DOHH2 (cell line): ENCODE measurements around the gene TCF3.

Experiments
- H3F3A ChIP-seq: fragments of 200-600 bp; sonication (generic), shearing (Covaris generic); 2 replicates; pipeline ENCODE4 v1.6.0; 2016; ENCODE audit warnings: antibody characterized with exemption, mild to moderate bottlenecking; ENCODE audit not compliant: control insufficient read depth, insufficient read depth
- H3K27ac ChIP-seq: fragments of 200-600 bp; sonication (generic); 2 replicates; pipeline ENCODE4 v1.5.1; 2014; ENCODE audit warnings: low read depth, mild to moderate bottlenecking, low read length, moderate library complexity
- H3K27me3 ChIP-seq: fragments of 200-600 bp; sonication (generic); 2 replicates; pipeline ENCODE4 v1.6.1; 2014; ENCODE audit warnings: mild to moderate bottlenecking, low read length, mixed read lengths; ENCODE audit not compliant: control insufficient read depth
- H3K36me3 ChIP-seq: fragments of 200-600 bp; sonication (generic); 2 replicates; pipeline ENCODE4 v1.6.1; 2014; ENCODE audit warnings: mild to moderate bottlenecking, low read length, moderate library complexity, mixed read lengths; ENCODE audit not compliant: control insufficient read depth
- H3K4me1 ChIP-seq: fragments of 200-600 bp; sonication (generic); 2 replicates; pipeline ENCODE4 v1.6.1; 2014; ENCODE audit warnings: mild to moderate bottlenecking, low read length, mixed read lengths; ENCODE audit not compliant: control insufficient read depth
- H3K4me2 ChIP-seq: fragments of 200-600 bp; sonication (generic); 2 replicates; pipeline ENCODE4 v1.6.0; 2014; ENCODE audit warnings: mild to moderate bottlenecking, low read length, moderate library complexity
- H3K4me3 ChIP-seq: fragments of 200-600 bp; sonication (generic); 2 replicates; pipeline ENCODE4 v1.5.1; 2014; ENCODE audit warnings: mild to moderate bottlenecking, low read length, mixed read lengths
- H3K79me2 ChIP-seq: fragments of 200-600 bp; sonication (generic); 2 replicates; pipeline ENCODE4 v1.6.1; 2014; ENCODE audit warnings: mild to moderate bottlenecking, low read length, mixed read lengths; ENCODE audit not compliant: control insufficient read depth
- H3K9me2 ChIP-seq: fragments of 200-600 bp; sonication (generic); replicated peaks from 2 replicates; pipeline ENCODE4 v1.6.1; 2014; ENCODE audit warnings: mild to moderate bottlenecking, low read length, mixed read lengths; ENCODE audit not compliant: control insufficient read depth
- H3K9me3 ChIP-seq: fragments of 200-600 bp; sonication (generic); 2 replicates; pipeline ENCODE4 v1.6.1; 2014; ENCODE audit warnings: antibody characterized with exemption, low read length, mixed read lengths; ENCODE audit not compliant: control insufficient read depth, insufficient read depth
- H4K20me1 ChIP-seq: fragments of 200-600 bp; sonication (generic); 2 replicates; pipeline ENCODE4 v1.6.0; 2014; ENCODE audit warnings: low read depth, mild to moderate bottlenecking, antibody characterized with exemption, low read length, moderate library complexity; ENCODE audit not compliant: control insufficient read depth, insufficient read depth
- EZH2phosphoT487 ChIP-seq: fragments of 200-600 bp; sonication (generic); IDR thresholded peaks from 2 replicates; pipeline ENCODE4 v1.6.1; 2017; ENCODE audit warnings: borderline replicate concordance, mild to moderate bottlenecking, antibody characterized with exemption, low read length, moderate library complexity, mixed read lengths
- TF ChIP-seq, protein P1 (sequence below): fragments of 200-600 bp; sonication (generic); IDR thresholded peaks from one replicate; pipeline ENCODE4 v1.5.1; 2014; ENCODE audit warnings: antibody characterized with exemption, mild to moderate bottlenecking, low read depth, low read length; ENCODE audit not compliant: poor library complexity, severe bottlenecking

TCF3 gene

DNA sequence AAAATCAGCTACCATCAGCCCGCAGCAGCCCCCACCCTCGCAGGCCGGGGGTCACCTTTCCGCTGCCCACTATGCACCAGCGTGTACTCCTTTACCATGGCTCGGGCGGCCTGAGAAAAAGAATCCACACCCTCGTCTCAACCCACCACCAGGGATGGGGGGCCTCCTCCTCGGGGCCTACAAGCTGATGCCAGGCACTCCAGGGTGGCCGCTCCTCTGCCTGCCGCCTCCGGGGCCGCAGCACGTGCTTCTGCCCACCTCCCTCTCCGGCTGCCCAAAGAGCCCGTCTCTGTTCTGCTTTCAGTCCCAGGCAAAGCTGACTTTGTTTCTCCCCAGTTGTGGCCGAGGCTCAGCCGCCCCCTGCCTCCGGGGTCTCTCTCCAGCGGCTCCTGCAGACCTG lies 73.2 kb downstream of the TCF3 start:
- Histone ChIP-seq H3K27me3 (no peaks in the 10 kb centered on the region), H4K20me1 (no peaks in the 10 kb centered on the region), H3K4me3 (no peak overlapping the region), H3K9me2 (no peaks in the 10 kb centered on the region), H3K79me2 (peaks cover 2% of the 10 kb centered on the region; the same call in 1 of the 2 replicates), H3K4me1 (no peaks in the 10 kb centered on the region), H3K36me3 (peaks cover 61% of the 10 kb centered on the region), H3K4me2 (no peak overlapping the region), H3K9me3 (no peaks in the 10 kb centered on the region), H3K27ac (no peak overlapping the region), H3F3A (no peaks in the 10 kb centered on the region)
- TF ChIP-seq EZH2phosphoT487, result no peak
- TF ChIP-seq, protein P1, sequence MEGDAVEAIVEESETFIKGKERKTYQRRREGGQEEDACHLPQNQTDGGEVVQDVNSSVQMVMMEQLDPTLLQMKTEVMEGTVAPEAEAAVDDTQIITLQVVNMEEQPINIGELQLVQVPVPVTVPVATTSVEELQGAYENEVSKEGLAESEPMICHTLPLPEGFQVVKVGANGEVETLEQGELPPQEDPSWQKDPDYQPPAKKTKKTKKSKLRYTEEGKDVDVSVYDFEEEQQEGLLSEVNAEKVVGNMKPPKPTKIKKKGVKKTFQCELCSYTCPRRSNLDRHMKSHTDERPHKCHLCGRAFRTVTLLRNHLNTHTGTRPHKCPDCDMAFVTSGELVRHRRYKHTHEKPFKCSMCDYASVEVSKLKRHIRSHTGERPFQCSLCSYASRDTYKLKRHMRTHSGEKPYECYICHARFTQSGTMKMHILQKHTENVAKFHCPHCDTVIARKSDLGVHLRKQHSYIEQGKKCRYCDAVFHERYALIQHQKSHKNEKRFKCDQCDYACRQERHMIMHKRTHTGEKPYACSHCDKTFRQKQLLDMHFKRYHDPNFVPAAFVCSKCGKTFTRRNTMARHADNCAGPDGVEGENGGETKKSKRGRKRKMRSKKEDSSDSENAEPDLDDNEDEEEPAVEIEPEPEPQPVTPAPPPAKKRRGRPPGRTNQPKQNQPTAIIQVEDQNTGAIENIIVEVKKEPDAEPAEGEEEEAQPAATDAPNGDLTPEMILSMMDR, result no peak

DNA sequence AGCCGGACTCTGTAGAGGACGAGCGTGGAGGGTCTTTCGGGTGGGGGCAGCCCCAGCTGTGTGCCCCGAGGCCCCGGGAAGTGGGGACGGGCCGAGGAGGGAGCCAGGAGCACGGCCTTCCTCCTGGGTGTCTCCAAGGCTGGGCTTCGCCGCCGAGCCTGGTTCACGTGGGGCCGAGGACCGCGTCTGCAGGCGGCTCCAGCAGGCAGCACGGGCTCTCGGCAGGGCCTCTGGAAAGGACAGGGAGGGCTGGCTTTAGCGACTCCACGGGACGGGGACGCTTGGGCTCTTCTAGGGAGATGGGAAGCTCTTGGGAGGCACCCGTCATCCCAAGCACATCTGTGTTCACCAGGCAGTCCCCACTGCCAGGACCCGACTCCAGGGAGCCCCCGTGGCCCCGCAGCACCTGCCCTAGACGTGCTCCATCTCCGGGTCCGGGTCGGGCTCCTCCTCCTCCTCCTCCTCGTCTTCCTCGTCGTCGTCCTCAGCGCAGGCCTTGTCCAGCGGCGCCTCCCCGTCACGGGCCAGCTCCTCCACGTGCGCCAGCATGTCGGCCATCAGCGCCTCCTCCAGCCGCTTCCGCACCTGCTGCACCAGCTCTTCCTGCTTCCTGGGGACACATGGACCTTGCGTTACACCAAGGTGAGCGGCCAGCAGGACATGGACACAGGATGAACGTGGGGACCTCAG lies 74.3 kb downstream of the TCF3 start:
- no peak for TF ChIP-seq EZH2phosphoT487
- TF ChIP-seq, protein P1, result no peak
- H3K79me2 ChIP-seq, result no peaks in the 10 kb centered on the region
- no peak overlapping the region for H3K27ac ChIP-seq
- H3K4me1 ChIP-seq, result no peaks in the 10 kb centered on the region
- H3F3A ChIP-seq, result peaks cover 4% of the 10 kb centered on the region; the same call in 1 of the 2 replicates
- peaks cover 57% of the 10 kb centered on the region for H3K36me3 ChIP-seq
- no peaks in the 10 kb centered on the region for H4K20me1 ChIP-seq
- H3K27me3 ChIP-seq, result no peaks in the 10 kb centered on the region
- H3K4me2 ChIP-seq, result no peak overlapping the region
- no peak overlapping the region for H3K4me3 ChIP-seq
- no peaks in the 10 kb centered on the region for H3K9me2 ChIP-seq
- H3K9me3 ChIP-seq, result no peaks in the 10 kb centered on the region

DNA sequence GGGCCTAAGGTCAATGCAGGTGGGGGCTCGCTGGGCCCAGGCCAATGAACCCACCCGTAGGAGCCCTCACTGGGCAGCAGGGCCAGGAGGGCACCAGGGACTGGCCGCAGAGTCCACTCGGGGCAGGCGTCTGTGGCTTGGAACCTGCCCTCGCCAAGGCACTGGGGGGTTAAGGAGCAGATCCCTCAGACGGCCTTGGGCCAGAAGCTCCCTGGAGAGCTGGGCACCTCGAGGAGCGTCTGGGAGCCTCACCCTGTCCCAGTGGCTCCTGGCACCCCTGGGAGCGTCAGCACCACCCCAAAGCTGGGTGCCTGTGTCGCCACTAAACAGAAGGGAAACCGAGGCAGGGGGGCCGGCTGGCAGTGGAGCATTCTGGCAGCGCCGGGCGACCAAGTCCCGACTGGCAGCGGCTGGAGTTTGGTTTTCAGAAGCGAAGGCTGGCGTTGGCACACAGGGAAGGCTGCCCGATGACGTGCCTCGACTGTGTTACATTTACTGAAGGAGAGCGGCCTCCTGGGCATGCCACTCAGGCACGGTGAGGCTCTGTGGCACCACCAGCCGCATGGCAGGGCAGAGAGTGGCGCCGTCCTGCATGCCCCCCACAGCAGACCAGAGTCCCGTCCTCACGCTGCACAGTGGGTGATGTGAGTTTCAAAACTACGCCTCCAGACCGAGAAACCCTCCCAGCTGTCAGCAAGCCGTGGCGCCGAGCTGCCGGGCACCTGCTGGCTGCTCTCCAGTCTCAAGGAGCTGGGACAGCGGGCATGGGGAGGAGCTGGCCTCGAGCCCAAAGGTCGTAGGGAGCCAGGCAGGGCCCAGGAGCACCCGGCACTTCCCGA lies 75.1 kb downstream of the TCF3 start:
- Histone ChIP-seq H3K27me3 (no peaks in the 10 kb centered on the region), H3K4me1 (no peaks in the 10 kb centered on the region), H3K36me3 (peaks cover 50% of the 10 kb centered on the region), H3K9me3 (no peaks in the 10 kb centered on the region), H3K4me2 (no peak overlapping the region), H4K20me1 (no peaks in the 10 kb centered on the region), H3K4me3 (no peak overlapping the region), H3K9me2 (no peaks in the 10 kb centered on the region), H3F3A (peaks cover 4% of the 10 kb centered on the region; the same call in 1 of the 2 replicates), H3K79me2 (no peaks in the 10 kb centered on the region), H3K27ac (no peak overlapping the region)
- no peak for TF ChIP-seq EZH2phosphoT487
- TF ChIP-seq, protein P1, result no peak
